HepG2 (cell line): ENCODE measurements around the gene ELFN1. TPM values are rescaled to one million over a fixed set of nuclear protein-coding genes. Genes with fewer than 3 reads are reported as not detected.

Source experiments
- ATAC-seq: fragments of 200-7000 bp; cut with Tn5 transposase; 3 replicates; pipeline ENCODE4 v1.9.1; 2020; ENCODE audit warnings: mild to moderate bottlenecking, moderate library complexity
- BruUV-seq: library from RNA; stranded (reverse); fragments of 400-500 nt; replicated peaks from 2 replicates; lab custom pipeline; 2021; lab: Mats Ljungman, UMichigan
- CTCF ChIA-PET: fragments of 300-600 bp; formaldehyde crosslinking; extraction: SDS; loops from one replicate; lab custom pipeline; 2021; ENCODE audit warnings: low total read pairs, inconsistent platforms, low intra/inter-chr PET ratio; lab: Yijun Ruan, JAX
- POLR2A ChIA-PET: fragments of 350-600 bp; sonication (Branson Sonifier 250); formaldehyde crosslinking; loops from one replicate; lab custom pipeline; 2020; ENCODE audit warnings: antibody characterized with exemption, inconsistent platforms; lab: Yijun Ruan, JAX
- DNase-seq: peaks from one replicate; pipeline ENCODE4 v3.0.0-alpha.2; 2015; ENCODE audit warnings: low spot score
- FAIRE-seq: peaks from 3 replicates; lab custom pipeline; 2011; peaks lifted over from hg19 to GRCh38; lab: Jason Lieb, UNC
- H2AFZ ChIP-seq: one replicate; pipeline ENCODE4 v1.6.1; 2011; ENCODE audit warnings: low read length, inconsistent platforms
- H3K27ac ChIP-seq: fragments of 300-600 bp; 3 replicates; pipeline ENCODE4 v1.8.0; 2011; ENCODE audit warnings: mixed run types, mild to moderate bottlenecking, mixed read lengths, low read length, inconsistent platforms; ENCODE audit not compliant: insufficient read depth; ENCODE audit errors: extremely low read length
- H3K27me3 ChIP-seq, 2 experiments: fragments of 200-600 bp in 1 of 2; 2 replicates in 1 of 2; 3 replicates in 1 of 2; pipeline versions ENCODE4 v1.6.0 to v1.8.0; 2011; ENCODE audit warnings: low read length in 2 of 2, mild to moderate bottlenecking in 2 of 2, moderate library complexity in 2 of 2, inconsistent platforms in 1 of 2; ENCODE audit not compliant: insufficient read depth in 2 of 2, control insufficient read depth in 1 of 2
- H3K36me3 ChIP-seq, 2 experiments: fragments of 200-600 bp in 1 of 2; replicated peaks in 1 of 2; 2 replicates in 1 of 2; 3 replicates in 1 of 2; pipeline versions ENCODE4 v1.5.1 to v1.8.0; 2011; ENCODE audit warnings: low read length in 2 of 2, inconsistent platforms in 1 of 2; ENCODE audit not compliant: insufficient read depth in 2 of 2, control insufficient read depth in 1 of 2
- H3K4me1 ChIP-seq: 2 replicates; pipeline ENCODE4 v1.5.1; 2012; ENCODE audit warnings: low read length, inconsistent platforms; ENCODE audit not compliant: insufficient read depth
- H3K4me2 ChIP-seq: 2 replicates; pipeline ENCODE4 v1.6.0; 2011; ENCODE audit warnings: low read depth, low read length, inconsistent platforms
- H3K4me3 ChIP-seq, 3 experiments: fragments of 200-600 bp in 1 of 3; sonication (generic), shearing (Covaris generic) in 1 of 3; replicated peaks in 1 of 3; 2 replicates each; pipeline ENCODE4 v1.5.1; 2011 to 2016; ENCODE audit warnings: low read length in 3 of 3, inconsistent platforms in 2 of 3, low read depth in 2 of 3, mild to moderate bottlenecking in 2 of 3, control low read depth in 1 of 3, mixed read lengths in 1 of 3; ENCODE audit not compliant: insufficient read depth in 1 of 3
- H3K79me2 ChIP-seq: one replicate; pipeline ENCODE4 v1.6.1; 2011; ENCODE audit warnings: low read length, inconsistent platforms; ENCODE audit not compliant: insufficient read depth
- H3K9ac ChIP-seq: 2 replicates; pipeline ENCODE4 v1.6.0; 2011; ENCODE audit warnings: mild to moderate bottlenecking, low read depth, low read length, inconsistent platforms; ENCODE audit not compliant: insufficient read depth
- H3K9me3 ChIP-seq: 2 replicates; pipeline ENCODE4 v1.5.1; 2012; ENCODE audit warnings: mild to moderate bottlenecking, low read length
- H4K20me1 ChIP-seq: 2 replicates; pipeline ENCODE4 v1.6.0; 2011; ENCODE audit warnings: inconsistent platforms, mild to moderate bottlenecking, low read length, moderate library complexity; ENCODE audit not compliant: insufficient read depth
- KDM6A ChIP-seq: IDR thresholded peaks from 2 replicates; pipeline ENCODE4 v1.6.1; 2016; ENCODE audit warnings: low read depth
- NR2F6 ChIP-seq, 2 experiments: IDR thresholded peaks; 2 replicates each; pipeline ENCODE4 v1.6.1; 2016; ENCODE audit warnings: antibody characterized with exemption in 1 of 2, mild to moderate bottlenecking in 1 of 2
- PHF8 ChIP-seq: sonication (generic); formaldehyde crosslinking; IDR thresholded peaks from 2 replicates; pipeline ENCODE4 v1.5.0; 2020; ENCODE audit warnings: missing genetic modification reagents
- SP4 ChIP-seq: sonication (generic); formaldehyde crosslinking; IDR thresholded peaks from 2 replicates; pipeline ENCODE4 v1.8.1; 2023; ENCODE audit warnings: mild to moderate bottlenecking, missing genetic modification reagents
- STAG1 ChIP-seq: sonication (generic); formaldehyde crosslinking; IDR thresholded peaks from 2 replicates; pipeline ENCODE4 v1.4.0; 2020; ENCODE audit warnings: missing genetic modification reagents
- TBL1XR1 ChIP-seq: fragments of 150-350 bp; IDR thresholded peaks from 2 replicates; pipeline ENCODE4 v1.6.1; 2014; ENCODE audit warnings: borderline replicate concordance, low read length; ENCODE audit not compliant: partially characterized antibody
- U2AF1 ChIP-seq: fragments of 200-400 bp; formaldehyde crosslinking; optimal IDR thresholded peaks from 2 replicates; pipeline ENCODE3; 2017; ENCODE audit warnings: mild to moderate bottlenecking, low read depth, low read length
- U2AF2 ChIP-seq: fragments of 200-400 bp; formaldehyde crosslinking; IDR thresholded peaks from 2 replicates; pipeline ENCODE4 v1.6.1; 2017; ENCODE audit warnings: low read depth, mild to moderate bottlenecking, low read length
- ZFP1 ChIP-seq: IDR thresholded peaks from 2 replicates; pipeline ENCODE4 v1.6.1; 2016
- ZFP82 ChIP-seq: sonication (generic); formaldehyde crosslinking; IDR thresholded peaks from 2 replicates; pipeline ENCODE4 v1.5.1; 2020; ENCODE audit warnings: mild to moderate bottlenecking, missing genetic modification reagents, borderline replicate concordance
- ZNF274 ChIP-seq: sonication (generic); formaldehyde crosslinking; IDR thresholded peaks from 2 replicates; pipeline ENCODE4 v1.5.1; 2020; ENCODE audit warnings: mild to moderate bottlenecking, missing genetic modification reagents
- ZNF354B ChIP-seq: sonication (generic); formaldehyde crosslinking; IDR thresholded peaks from 2 replicates; pipeline ENCODE4 v1.8.0; 2022; ENCODE audit warnings: mild to moderate bottlenecking, missing genetic modification reagents
- WGBS: methylation state at CpG from one replicate; pipeline ENCODE4 v1.1.6; 2017; ENCODE audit warnings: low lambda C conversion rate; 5-methylcytosine and 5-hydroxymethylcytosine counted together
- in situ Hi-C: cut with HindIII; loops from 2 replicates; pipeline ENCODE4 v1.10.0; 2017; ENCODE audit warnings: low pct_unique_long_range_greater_than_20kb; ENCODE audit not compliant: extremely low pct_ligation_motif_present
- intact Hi-C: fragments of 100-400 bp; cut with micrococcal nuclease; formaldehyde crosslinking; loops from one replicate; pipeline ENCODE4 v1.10.0; 2022; ENCODE audit not compliant: unreplicated experiment
- polyA plus RNA-seq, 8 experiments: library from polyadenylated mRNA; depleted of rRNA in 3 of 8; stranded (reverse) in 7 of 8; unstranded in 1 of 8; fragments of >200 nt; fragmentation: Illumina TruSeq in 4 of 8; extraction: Trizol in 4 of 8; gene quantifications; 2 replicates each; pipeline versions ENCODE4 v1.2.1 to v1.2.3, GENCODE V29; 2011 to 2016; ENCODE audit warnings: low read depth in 4 of 8, missing spikeins in 1 of 8, mixed read lengths in 1 of 8; ENCODE audit not compliant: insufficient read depth in 1 of 8
- total RNA-seq, 5 experiments: library from RNA; depleted of rRNA; stranded (reverse); fragments of >200 nt; fragmentation: Illumina TruSeq; extraction: Trizol; gene quantifications; 2 replicates each; pipeline ENCODE4 v1.2.3, GENCODE V29; 2016; ENCODE audit warnings: low read depth in 1 of 5
- TF ChIP-seq, protein P1 (sequence below): sonication (generic); formaldehyde crosslinking; IDR thresholded peaks from 2 replicates; pipeline ENCODE4 v1.5.1; 2020; ENCODE audit warnings: mild to moderate bottlenecking, missing genetic modification reagents, moderate library complexity
- TF ChIP-seq, protein P2 (sequence below): sonication (generic); formaldehyde crosslinking; IDR thresholded peaks from 2 replicates; pipeline ENCODE4 v1.4.0; 2020; ENCODE audit warnings: mild to moderate bottlenecking, missing genetic modification reagents

ELFN1 gene
- total and polyA plus RNA-seq, 2 of the 13 experiments (the other 11 are each of a cell fraction or from before 2014, with no cell fraction given), result 0.13 to 0.18 TPM

GRCh38 chr7:1785839-1786238 is 115.8 kb downstream of the ELFN1 start:
- 65% methylated on average over 3 of the region's 3 CpGs for WGBS
- CTCF ChIA-PET, result no interaction called here
- ATAC-seq (no peak), DNase-seq (no peak), FAIRE-seq (no peak)
- Histone ChIP-seq H3K79me2 (no peaks in the 10 kb centered on the region), H3K36me3 (no peaks in the 10 kb centered on the region), H3K9me3 (peaks cover 5% of the 10 kb centered on the region; the same call in 1 of the 2 replicates), H3K27me3 (no peaks in the 10 kb centered on the region; a peak in 1 of 5 replicates), H3K4me3 (no peak overlapping the region), H3K4me2 (no peak overlapping the region), H3K9ac (no peak overlapping the region), H3K4me1 (peaks cover 24% of the 10 kb centered on the region), H3K27ac (no peak overlapping the region), H4K20me1 (no peaks in the 10 kb centered on the region), H2AFZ (no peak overlapping the region)
- in situ Hi-C loops, result no loop called here
- TF ChIP-seq U2AF2 (no peak), ZFP82 (CRISPR knock-in tag) (peak; percentile 95)
- POLR2A ChIA-PET, result no interaction called here
- no TSS peak for BruUV-seq
- intact Hi-C loops, result no loop called here

DNA sequence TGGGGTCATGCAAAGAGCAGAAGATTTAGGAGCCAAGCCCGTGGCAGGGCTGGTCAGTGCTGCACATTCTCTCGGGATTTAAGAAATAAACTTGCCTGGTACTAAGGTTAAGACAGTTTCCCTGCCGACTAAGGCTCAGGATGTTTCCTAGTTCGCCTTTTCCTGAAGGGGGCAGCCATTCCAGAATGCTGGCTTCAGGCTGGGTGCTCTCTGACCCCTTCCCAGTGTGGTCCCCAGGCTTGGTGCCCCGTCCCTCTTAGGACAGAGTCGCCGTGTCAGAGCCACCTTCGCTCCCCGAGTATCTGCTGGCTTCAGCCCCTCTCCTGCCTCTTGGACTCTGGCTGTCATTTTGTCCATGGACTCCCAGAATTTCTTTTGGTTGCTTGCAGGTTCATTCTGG is 117.2 kb downstream of the ELFN1 start:
- in situ Hi-C loops (no loop called here), intact Hi-C loops (no loop called here)
- no peak overlapping the region for H2AFZ ChIP-seq
- no peaks in the 10 kb centered on the region for H3K79me2 ChIP-seq
- no peaks in the 10 kb centered on the region; a peak in 1 of 5 replicates for H3K27me3 ChIP-seq
- peaks cover 29% of the 10 kb centered on the region for H3K4me1 ChIP-seq
- ChIA-PET CTCF (no interaction called here), POLR2A (no interaction called here)
- FAIRE-seq (no peak), ATAC-seq (peak; percentile 84), DNase-seq (no peak)
- no peak overlapping the region; a peak in 1 of 6 replicates for H3K4me3 ChIP-seq
- H3K4me2 ChIP-seq, result peak overlapping the region; percentile 32; the same call in 1 of the 2 replicates
- H3K9me3 ChIP-seq, result peaks cover 5% of the 10 kb centered on the region; the same call in 1 of the 2 replicates
- 11% methylated on average over 9 of the region's 9 CpGs for WGBS
- no peaks in the 10 kb centered on the region for H3K36me3 ChIP-seq
- no TSS peak for BruUV-seq
- H3K27ac ChIP-seq, result no peak overlapping the region
- no peak overlapping the region for H3K9ac ChIP-seq
- no peaks in the 10 kb centered on the region for H4K20me1 ChIP-seq
- TF ChIP-seq, protein P1, sequence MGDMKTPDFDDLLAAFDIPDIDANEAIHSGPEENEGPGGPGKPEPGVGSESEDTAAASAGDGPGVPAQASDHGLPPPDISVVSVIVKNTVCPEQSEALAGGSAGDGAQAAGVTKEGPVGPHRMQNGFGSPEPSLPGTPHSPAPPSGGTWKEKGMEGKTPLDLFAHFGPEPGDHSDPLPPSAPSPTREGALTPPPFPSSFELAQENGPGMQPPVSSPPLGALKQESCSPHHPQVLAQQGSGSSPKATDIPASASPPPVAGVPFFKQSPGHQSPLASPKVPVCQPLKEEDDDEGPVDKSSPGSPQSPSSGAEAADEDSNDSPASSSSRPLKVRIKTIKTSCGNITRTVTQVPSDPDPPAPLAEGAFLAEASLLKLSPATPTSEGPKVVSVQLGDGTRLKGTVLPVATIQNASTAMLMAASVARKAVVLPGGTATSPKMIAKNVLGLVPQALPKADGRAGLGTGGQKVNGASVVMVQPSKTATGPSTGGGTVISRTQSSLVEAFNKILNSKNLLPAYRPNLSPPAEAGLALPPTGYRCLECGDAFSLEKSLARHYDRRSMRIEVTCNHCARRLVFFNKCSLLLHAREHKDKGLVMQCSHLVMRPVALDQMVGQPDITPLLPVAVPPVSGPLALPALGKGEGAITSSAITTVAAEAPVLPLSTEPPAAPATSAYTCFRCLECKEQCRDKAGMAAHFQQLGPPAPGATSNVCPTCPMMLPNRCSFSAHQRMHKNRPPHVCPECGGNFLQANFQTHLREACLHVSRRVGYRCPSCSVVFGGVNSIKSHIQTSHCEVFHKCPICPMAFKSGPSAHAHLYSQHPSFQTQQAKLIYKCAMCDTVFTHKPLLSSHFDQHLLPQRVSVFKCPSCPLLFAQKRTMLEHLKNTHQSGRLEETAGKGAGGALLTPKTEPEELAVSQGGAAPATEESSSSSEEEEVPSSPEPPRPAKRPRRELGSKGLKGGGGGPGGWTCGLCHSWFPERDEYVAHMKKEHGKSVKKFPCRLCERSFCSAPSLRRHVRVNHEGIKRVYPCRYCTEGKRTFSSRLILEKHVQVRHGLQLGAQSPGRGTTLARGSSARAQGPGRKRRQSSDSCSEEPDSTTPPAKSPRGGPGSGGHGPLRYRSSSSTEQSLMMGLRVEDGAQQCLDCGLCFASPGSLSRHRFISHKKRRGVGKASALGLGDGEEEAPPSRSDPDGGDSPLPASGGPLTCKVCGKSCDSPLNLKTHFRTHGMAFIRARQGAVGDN, result 0 out of 2 replicates have a peak, but pooled peaks have one; percentile 19
- no peak for TF ChIP-seq PHF8 (CRISPR knock-in tag)
- TF ChIP-seq ZFP1 (CRISPR knock-in tag), result no peak
- no peak for TF ChIP-seq U2AF1
- TF ChIP-seq SP4 (CRISPR knock-in tag), result no peak
- no peak for TF ChIP-seq TBL1XR1
- TF ChIP-seq, protein P2, sequence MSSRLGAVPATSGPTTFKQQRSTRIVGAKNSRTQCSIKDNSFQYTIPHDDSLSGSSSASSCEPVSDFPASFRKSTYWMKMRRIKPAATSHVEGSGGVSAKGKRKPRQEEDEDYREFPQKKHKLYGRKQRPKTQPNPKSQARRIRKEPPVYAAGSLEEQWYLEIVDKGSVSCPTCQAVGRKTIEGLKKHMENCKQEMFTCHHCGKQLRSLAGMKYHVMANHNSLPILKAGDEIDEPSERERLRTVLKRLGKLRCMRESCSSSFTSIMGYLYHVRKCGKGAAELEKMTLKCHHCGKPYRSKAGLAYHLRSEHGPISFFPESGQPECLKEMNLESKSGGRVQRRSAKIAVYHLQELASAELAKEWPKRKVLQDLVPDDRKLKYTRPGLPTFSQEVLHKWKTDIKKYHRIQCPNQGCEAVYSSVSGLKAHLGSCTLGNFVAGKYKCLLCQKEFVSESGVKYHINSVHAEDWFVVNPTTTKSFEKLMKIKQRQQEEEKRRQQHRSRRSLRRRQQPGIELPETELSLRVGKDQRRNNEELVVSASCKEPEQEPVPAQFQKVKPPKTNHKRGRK (CRISPR knock-in tag), result no peak
- TF ChIP-seq ZNF274 (CRISPR knock-in tag), result 0 out of 2 replicates have a peak, but pooled peaks have one; percentile 28
- TF ChIP-seq KDM6A (CRISPR knock-in tag), result no peak
- TF ChIP-seq STAG1 (CRISPR knock-in tag), result peak; percentile 46
- no peak for TF ChIP-seq NR2F6 (IDR thresholded peaks at IDR 0.05)
- peak; percentile 21; the same call in 1 of the 2 replicates for TF ChIP-seq NR2F6 (CRISPR knock-in tag; IDR thresholded peaks at IDR 0.05)
- no peak for TF ChIP-seq ZNF354B (CRISPR knock-in tag)
